ENCODE measurements around the gene HLCS. TPM values are rescaled to one million over a fixed set of nuclear protein-coding genes. Genes with fewer than 3 reads are reported as not detected.

The HLCS gene
- total and polyA plus RNA-seq, 2 of the 4 experiments (the other 2 are of a cell fraction), result 10.6 to 21.0 TPM

GRCh38 chr21:36762642-36763041 is 203.8 kb downstream of the HLCS start:
- Histone ChIP-seq H2AFZ (replicated peaks; ENCODE audit: low read length, poor library complexity) (no peak overlapping the region), H4K91ac (ENCODE audit: insufficient read depth, low read depth, low read length) (no peak overlapping the region), H3K9me1 (ENCODE audit: insufficient read depth, low read length) (0 out of 2 replicates have a peak, but pooled peaks cover 3% of the 10 kb centered on the region), H2AK5ac (ENCODE audit: low read depth, low read length) (no peak overlapping the region), H3K23ac (ENCODE audit: low read depth, low read length) (no peak overlapping the region), H3K4me3 (ENCODE audit: insufficient read depth, low read depth, low read length) (no peak overlapping the region), H4K8ac (ENCODE audit: low read depth in 2 of 2, low read length in 2 of 2) (no peak overlapping the region), H2BK120ac (ENCODE audit: low read depth, low read length) (no peak overlapping the region), H3K36me3 (ENCODE audit: control insufficient read depth, insufficient read depth, low read length) (peaks cover 2% of the 10 kb centered on the region; the same call in 1 of the 2 replicates), H3K9ac (ENCODE audit: low read depth, low read length) (no peak overlapping the region), H3K18ac (ENCODE audit: low read depth, low read length) (no peak overlapping the region), H2BK15ac (ENCODE audit: low read depth, low read length) (no peak overlapping the region), H3K27ac (ENCODE audit: insufficient read depth, low read length) (no peak overlapping the region), H4K20me1 (ENCODE audit: insufficient read depth, low read length) (no peaks in the 10 kb centered on the region), H2BK20ac (ENCODE audit: low read depth, low read length) (no peak overlapping the region), H2AK9ac (replicated peaks; ENCODE audit: low read depth, low read length, poor library complexity) (no peak overlapping the region), H3K4me1 (ENCODE audit: control insufficient read depth, insufficient read depth, low read length) (no peaks in the 10 kb centered on the region), H3K56ac (ENCODE audit: extremely low read depth, insufficient read depth, low read length) (no peak overlapping the region), H4K5ac (ENCODE audit: low read depth, low read length) (no peak overlapping the region), H3K14ac (replicated peaks; ENCODE audit: low read depth, low read length) (no peak overlapping the region), H3K4ac (ENCODE audit: low read depth, low read length) (no peak overlapping the region), H3K4me2 (ENCODE audit: low read depth, low read length) (no peak overlapping the region), H3K27me3 (ENCODE audit: control insufficient read depth, insufficient read depth, low read length) (no peaks in the 10 kb centered on the region), H3K79me1 (ENCODE audit: low read depth in 1 of 2, low read length in 2 of 2) (no peaks in the 10 kb centered on the region), H3K9me3 (ENCODE audit: control insufficient read depth, insufficient read depth, low read length) (no peaks in the 10 kb centered on the region), H2BK5ac (ENCODE audit: low read depth, low read length, poor library complexity, severe bottlenecking) (no peak overlapping the region)
- in situ Hi-C loops (cut with MboI; ENCODE audit: low sequenced_read_pairs), result no loop called here
- ChIA-PET POLR2A (ENCODE audit: unreplicated experiment) (no interaction called here), CTCF (no interaction called here)
- no peak for DNase-seq
- no CpG with 5 or more reads among the region's 9 CpGs for WGBS, 2 experiments (ENCODE audit: extremely low coverage in 2 of 2, insufficient read length in 1 of 2)
- intact Hi-C loops (cut with micrococcal nuclease), result no loop called here
- ATAC-seq (ENCODE audit: low read depth), result no peak
- dilution Hi-C loops (cut with HindIII; ENCODE audit: low sequenced_read_pairs, unreplicated experiment), result no loop called here
- TF ChIP-seq BHLHE40 (IDR thresholded peaks at IDR 0.05; ENCODE audit: low read depth, low read length), result no peak
- no peak for TF ChIP-seq RAD21 (IDR thresholded peaks at IDR 0.05; ENCODE audit: low read length)
- TF ChIP-seq CHD1 (IDR thresholded peaks at IDR 0.05; ENCODE audit: low read depth, low read length), result no peak
- no peak for TF ChIP-seq CEBPB (IDR thresholded peaks at IDR 0.05; ENCODE audit: low read depth, low read length)
- TF ChIP-seq, protein P1, sequence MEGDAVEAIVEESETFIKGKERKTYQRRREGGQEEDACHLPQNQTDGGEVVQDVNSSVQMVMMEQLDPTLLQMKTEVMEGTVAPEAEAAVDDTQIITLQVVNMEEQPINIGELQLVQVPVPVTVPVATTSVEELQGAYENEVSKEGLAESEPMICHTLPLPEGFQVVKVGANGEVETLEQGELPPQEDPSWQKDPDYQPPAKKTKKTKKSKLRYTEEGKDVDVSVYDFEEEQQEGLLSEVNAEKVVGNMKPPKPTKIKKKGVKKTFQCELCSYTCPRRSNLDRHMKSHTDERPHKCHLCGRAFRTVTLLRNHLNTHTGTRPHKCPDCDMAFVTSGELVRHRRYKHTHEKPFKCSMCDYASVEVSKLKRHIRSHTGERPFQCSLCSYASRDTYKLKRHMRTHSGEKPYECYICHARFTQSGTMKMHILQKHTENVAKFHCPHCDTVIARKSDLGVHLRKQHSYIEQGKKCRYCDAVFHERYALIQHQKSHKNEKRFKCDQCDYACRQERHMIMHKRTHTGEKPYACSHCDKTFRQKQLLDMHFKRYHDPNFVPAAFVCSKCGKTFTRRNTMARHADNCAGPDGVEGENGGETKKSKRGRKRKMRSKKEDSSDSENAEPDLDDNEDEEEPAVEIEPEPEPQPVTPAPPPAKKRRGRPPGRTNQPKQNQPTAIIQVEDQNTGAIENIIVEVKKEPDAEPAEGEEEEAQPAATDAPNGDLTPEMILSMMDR (conservative IDR thresholded peaks at IDR 0.05; ENCODE audit: low read depth, low read length), result no peak
- no peak for TF ChIP-seq POLR2A (IDR thresholded peaks at IDR 0.05; ENCODE audit: low read depth, low read length)
- TF ChIP-seq, protein P2, sequence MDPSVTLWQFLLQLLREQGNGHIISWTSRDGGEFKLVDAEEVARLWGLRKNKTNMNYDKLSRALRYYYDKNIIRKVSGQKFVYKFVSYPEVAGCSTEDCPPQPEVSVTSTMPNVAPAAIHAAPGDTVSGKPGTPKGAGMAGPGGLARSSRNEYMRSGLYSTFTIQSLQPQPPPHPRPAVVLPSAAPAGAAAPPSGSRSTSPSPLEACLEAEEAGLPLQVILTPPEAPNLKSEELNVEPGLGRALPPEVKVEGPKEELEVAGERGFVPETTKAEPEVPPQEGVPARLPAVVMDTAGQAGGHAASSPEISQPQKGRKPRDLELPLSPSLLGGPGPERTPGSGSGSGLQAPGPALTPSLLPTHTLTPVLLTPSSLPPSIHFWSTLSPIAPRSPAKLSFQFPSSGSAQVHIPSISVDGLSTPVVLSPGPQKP (IDR thresholded peaks at IDR 0.05; ENCODE audit: borderline replicate concordance, low read depth, low read length), result no peak
- no peak for TF ChIP-seq MXI1 (IDR thresholded peaks at IDR 0.05; ENCODE audit: borderline replicate concordance, low read depth, low read length)
- TF ChIP-seq SMC3 (IDR thresholded peaks at IDR 0.05; ENCODE audit: low read depth, low read length), result no peak
- no peak for TF ChIP-seq MAFK (IDR thresholded peaks at IDR 0.05; ENCODE audit: low read depth, low read length)
- no peak for TF ChIP-seq RFX5 (IDR thresholded peaks at IDR 0.05; ENCODE audit: low read depth, low read length)
- TF ChIP-seq, protein P3, sequence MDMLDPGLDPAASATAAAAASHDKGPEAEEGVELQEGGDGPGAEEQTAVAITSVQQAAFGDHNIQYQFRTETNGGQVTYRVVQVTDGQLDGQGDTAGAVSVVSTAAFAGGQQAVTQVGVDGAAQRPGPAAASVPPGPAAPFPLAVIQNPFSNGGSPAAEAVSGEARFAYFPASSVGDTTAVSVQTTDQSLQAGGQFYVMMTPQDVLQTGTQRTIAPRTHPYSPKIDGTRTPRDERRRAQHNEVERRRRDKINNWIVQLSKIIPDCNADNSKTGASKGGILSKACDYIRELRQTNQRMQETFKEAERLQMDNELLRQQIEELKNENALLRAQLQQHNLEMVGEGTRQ (IDR thresholded peaks at IDR 0.05; ENCODE audit: low read depth, low read length), result no peak
- TF ChIP-seq FOS (IDR thresholded peaks at IDR 0.05; ENCODE audit: low read depth, low read length), result no peak
- no peak for TF ChIP-seq NFE2L2 (IDR thresholded peaks at IDR 0.05; ENCODE audit: low read depth, low read length)
- no peak for TF ChIP-seq MAZ (IDR thresholded peaks at IDR 0.05; ENCODE audit: borderline replicate concordance, low read depth, low read length)
- no peak for TF ChIP-seq RCOR1 (IDR thresholded peaks at IDR 0.05; ENCODE audit: insufficient replicate concordance, low read length)
- no TSS peak for BruUV-seq (replicated peaks)

Measured in IMR-90 (cell line).